ENCODE results near the gene GSN. TPM values are rescaled to one million over a fixed set of nuclear protein-coding genes. Genes with fewer than 3 reads are reported as not detected.
A peak's percentile ranks its signal among the peaks of the same experiment; 100 is the strongest.

Gene GSN
- total RNA-seq, 2 experiments from 2014 or later, result 2.6 to 2.7 TPM

DNA sequence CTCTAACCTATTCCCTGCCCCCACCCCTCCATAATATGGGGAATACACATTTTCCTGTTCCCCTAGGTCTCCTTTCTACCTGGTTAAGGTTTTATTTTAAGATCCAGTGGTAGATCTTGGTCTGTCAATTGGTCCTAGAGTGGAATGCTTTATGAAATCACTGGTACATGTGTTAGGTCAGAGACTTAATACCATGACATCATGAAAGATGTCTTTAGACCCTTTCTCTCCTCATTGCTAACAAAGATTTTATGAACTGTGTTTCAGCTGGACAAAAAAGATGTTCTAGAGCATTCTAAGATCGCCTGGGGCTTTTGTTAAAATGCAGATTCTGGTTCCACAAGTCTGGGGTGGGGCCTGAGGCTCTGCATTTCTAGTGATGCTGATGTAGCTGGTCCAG lies 9.1 kb downstream of the GSN start:
- no peak overlapping the region for H3K27ac ChIP-seq (ENCODE audit: low read depth in 1 of 2, low read length in 2 of 2)
- TF ChIP-seq, protein P1, sequence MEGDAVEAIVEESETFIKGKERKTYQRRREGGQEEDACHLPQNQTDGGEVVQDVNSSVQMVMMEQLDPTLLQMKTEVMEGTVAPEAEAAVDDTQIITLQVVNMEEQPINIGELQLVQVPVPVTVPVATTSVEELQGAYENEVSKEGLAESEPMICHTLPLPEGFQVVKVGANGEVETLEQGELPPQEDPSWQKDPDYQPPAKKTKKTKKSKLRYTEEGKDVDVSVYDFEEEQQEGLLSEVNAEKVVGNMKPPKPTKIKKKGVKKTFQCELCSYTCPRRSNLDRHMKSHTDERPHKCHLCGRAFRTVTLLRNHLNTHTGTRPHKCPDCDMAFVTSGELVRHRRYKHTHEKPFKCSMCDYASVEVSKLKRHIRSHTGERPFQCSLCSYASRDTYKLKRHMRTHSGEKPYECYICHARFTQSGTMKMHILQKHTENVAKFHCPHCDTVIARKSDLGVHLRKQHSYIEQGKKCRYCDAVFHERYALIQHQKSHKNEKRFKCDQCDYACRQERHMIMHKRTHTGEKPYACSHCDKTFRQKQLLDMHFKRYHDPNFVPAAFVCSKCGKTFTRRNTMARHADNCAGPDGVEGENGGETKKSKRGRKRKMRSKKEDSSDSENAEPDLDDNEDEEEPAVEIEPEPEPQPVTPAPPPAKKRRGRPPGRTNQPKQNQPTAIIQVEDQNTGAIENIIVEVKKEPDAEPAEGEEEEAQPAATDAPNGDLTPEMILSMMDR (IDR thresholded peaks at IDR 0.05), result no peak
- H3K9me3 Mint-ChIP-seq, result no peaks in the 10 kb centered on the region
- H3K27me3 ChIP-seq (ENCODE audit: control insufficient read depth in 1 of 2, insufficient read depth in 2 of 2, low read length in 2 of 2), result no peaks in the 10 kb centered on the region
- H3K4me1 Mint-ChIP-seq (ENCODE audit: low read depth), result no peaks in the 10 kb centered on the region
- no peaks in the 10 kb centered on the region for H3K9me3 ChIP-seq (ENCODE audit: control insufficient read depth in 1 of 2, insufficient read depth in 1 of 2, low read length in 2 of 2)
- H3K27me3 Mint-ChIP-seq, result no peaks in the 10 kb centered on the region
- H3K36me3 Mint-ChIP-seq (ENCODE audit: low read depth), result no peaks in the 10 kb centered on the region
- no peak for DNase-seq
- H3K4me3 Mint-ChIP-seq, result no peak overlapping the region
- H3K27ac Mint-ChIP-seq, result no peak overlapping the region
- ChIA-PET CTCF (no interaction called here), POLR2A (interaction anchor here (1.4 kb wide), 1 partner anchor 30 kb away, joined by 3 read pairs; no protein-coding TSS in a partner anchor)
- no peaks in the 10 kb centered on the region for H3K36me3 ChIP-seq (ENCODE audit: insufficient read depth, low read length)
- intact Hi-C loops (cut with DNase I, micrococcal nuclease), result no loop called here
- no peak for ATAC-seq (ENCODE audit: poor library complexity)
- no peak overlapping the region for H3K4me3 ChIP-seq (ENCODE audit: low read length)
- peaks cover 6% of the 10 kb centered on the region for H3K4me1 ChIP-seq (ENCODE audit: insufficient read depth, low read length)

GRCh38 chr9:121277518-121278295 lies 9.7 kb downstream of the GSN start:
- ATAC-seq (ENCODE audit: poor library complexity), result no peak
- Histone ChIP-seq H3K27me3 (ENCODE audit: control insufficient read depth in 1 of 2, insufficient read depth in 2 of 2, low read length in 2 of 2) (no peaks in the 10 kb centered on the region), H3K4me1 (ENCODE audit: insufficient read depth, low read length) (peaks cover 3% of the 10 kb centered on the region), H3K36me3 (ENCODE audit: insufficient read depth, low read length) (no peaks in the 10 kb centered on the region), H3K4me3 (ENCODE audit: low read length) (no peak overlapping the region), H3K27ac (ENCODE audit: low read depth in 1 of 2, low read length in 2 of 2) (no peak overlapping the region), H3K9me3 (ENCODE audit: control insufficient read depth in 1 of 2, insufficient read depth in 1 of 2, low read length in 2 of 2) (no peaks in the 10 kb centered on the region)
- TF ChIP-seq, protein P1 (IDR thresholded peaks at IDR 0.05), result no peak
- Mint-ChIP-seq H3K27ac (no peak overlapping the region), H3K27me3 (no peaks in the 10 kb centered on the region), H3K36me3 (ENCODE audit: low read depth) (no peaks in the 10 kb centered on the region), H3K4me1 (ENCODE audit: low read depth) (no peaks in the 10 kb centered on the region), H3K4me3 (no peak overlapping the region), H3K9me3 (no peaks in the 10 kb centered on the region)
- POLR2A ChIA-PET, result interaction anchor here (0.5 to 1.4 kb wide), 2 partner anchors 29 to 152 kb away, joined by 3 read pairs; no protein-coding TSS in a partner anchor
- CTCF ChIA-PET, result interaction anchor here (1.3 to 1.7 kb wide), 2 partner anchors 9 to 21 kb away, joined by 3 to 11 read pairs; partner anchors contain the start of gene GSN
- intact Hi-C loops (cut with DNase I, micrococcal nuclease), result no loop called here
- no peak for DNase-seq

DNA sequence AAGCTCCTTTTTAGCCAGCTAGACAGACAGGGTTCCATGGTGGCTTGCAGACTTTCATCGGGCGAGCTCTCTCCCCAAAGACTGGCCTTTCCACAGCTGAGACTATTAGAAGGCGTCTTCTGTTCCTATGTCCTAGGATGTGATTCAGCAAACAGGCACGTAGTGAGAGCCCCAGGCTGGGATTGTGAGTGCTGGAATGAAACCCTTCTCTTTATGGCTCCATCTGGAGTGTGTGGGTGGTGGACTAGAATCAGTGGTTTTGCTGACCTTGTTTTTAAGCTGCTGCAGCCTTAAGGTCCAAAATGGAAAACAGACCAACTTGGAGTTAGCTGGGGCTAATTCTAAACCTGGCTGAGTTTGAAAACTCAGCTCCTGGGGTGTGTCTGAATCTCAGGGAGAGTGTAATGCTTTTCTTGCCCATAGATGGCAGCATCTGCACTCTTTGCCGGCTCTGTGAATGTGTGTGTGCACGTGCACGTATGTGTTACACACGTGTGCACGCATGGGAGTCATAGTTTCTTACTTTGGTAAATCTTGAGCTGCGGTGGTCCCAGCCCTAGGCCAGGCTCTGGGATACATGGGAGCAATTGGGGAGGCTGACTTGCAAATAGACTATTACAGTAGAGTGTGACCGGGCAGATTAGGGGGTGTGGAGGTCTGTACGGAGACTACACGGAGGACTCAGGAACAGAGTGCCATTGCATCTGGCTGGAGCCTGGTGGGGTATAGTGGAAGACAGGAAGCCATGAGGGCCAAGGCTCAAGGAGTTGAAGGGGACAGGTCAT lies 10.7 kb downstream of the GSN start:
- H3K27me3 Mint-ChIP-seq, result no peaks in the 10 kb centered on the region
- intact Hi-C loops (cut with DNase I, micrococcal nuclease), result no loop called here
- no peak overlapping the region for H3K27ac Mint-ChIP-seq
- ATAC-seq (ENCODE audit: poor library complexity) (peak; percentile 83), DNase-seq (peak in 7 of 14 experiments; percentile 15 to 66 (median 26))
- Histone ChIP-seq H3K4me3 (ENCODE audit: low read length) (no peak overlapping the region), H3K4me1 (ENCODE audit: insufficient read depth, low read length) (peaks cover 3% of the 10 kb centered on the region), H3K9me3 (ENCODE audit: control insufficient read depth in 1 of 2, insufficient read depth in 1 of 2, low read length in 2 of 2) (no peaks in the 10 kb centered on the region), H3K36me3 (ENCODE audit: insufficient read depth, low read length) (no peaks in the 10 kb centered on the region), H3K27ac (ENCODE audit: low read depth in 1 of 2, low read length in 2 of 2) (no peak overlapping the region), H3K27me3 (ENCODE audit: control insufficient read depth in 1 of 2, insufficient read depth in 2 of 2, low read length in 2 of 2) (no peaks in the 10 kb centered on the region)
- H3K4me3 Mint-ChIP-seq, result no peak overlapping the region
- ChIA-PET POLR2A (interaction anchor here (1.4 kb wide), 1 partner anchor 28 kb away, joined by 3 read pairs; no protein-coding TSS in a partner anchor), CTCF (interaction anchor here (0.6 to 1.7 kb wide), 7 partner anchors 9 to 123 kb away, joined by 3 to 11 read pairs (median 3); partner anchors contain the start of gene GSN)
- no peaks in the 10 kb centered on the region for H3K36me3 Mint-ChIP-seq (ENCODE audit: low read depth)
- TF ChIP-seq, protein P1 (IDR thresholded peaks at IDR 0.05), result peak; percentile 44
- H3K9me3 Mint-ChIP-seq, result no peaks in the 10 kb centered on the region
- H3K4me1 Mint-ChIP-seq (ENCODE audit: low read depth), result no peaks in the 10 kb centered on the region

Measured in CD4-positive, alpha-beta T cell (primary cell).